ENCODE data around the gene TPSG1. TPM values are rescaled to one million over a fixed set of nuclear protein-coding genes. Genes with fewer than 3 reads are reported as not detected.

The TPSG1 gene
- total RNA-seq, 6 experiments from 2014 or later = 0.20 to 0.43 (median 0.43) TPM; not detected in 3

DNA sequence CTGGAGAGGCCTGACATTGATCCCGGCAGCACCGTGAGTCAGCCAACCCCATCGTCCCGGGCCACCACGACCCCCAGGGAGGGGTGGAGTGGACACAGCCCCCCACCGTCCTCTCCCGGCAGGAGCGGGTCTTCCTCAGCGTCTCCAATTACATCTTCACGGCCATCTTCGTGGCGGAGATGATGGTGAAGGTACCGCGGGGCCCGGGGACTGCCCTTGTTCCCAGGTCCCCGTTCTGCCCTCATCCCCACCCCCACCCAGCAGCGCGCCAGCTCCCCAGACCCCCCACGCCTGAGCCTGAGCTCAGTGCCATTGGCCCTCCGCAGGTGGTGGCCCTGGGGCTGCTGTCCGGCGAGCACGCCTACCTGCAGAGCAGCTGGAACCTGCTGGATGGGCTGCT lies 14.6 kb downstream of the TPSG1 start:
- Histone ChIP-seq H3K4me1 (no peaks in the 10 kb centered on the region), H3K27me3 (no peaks in the 10 kb centered on the region), H3K27ac (no peak overlapping the region), H3K36me3 (peaks cover 0 to 10% (median 0%) of the 10 kb centered on the region in 4 donors), H3K9me3 (no peaks in the 10 kb centered on the region), H3K4me3 (no peak overlapping the region)
- DNase-seq (no peak), ATAC-seq (no peak)
- no peak for TF ChIP-seq POLR2A (IDR thresholded peaks at IDR 0.05)
- TF ChIP-seq, protein P1, sequence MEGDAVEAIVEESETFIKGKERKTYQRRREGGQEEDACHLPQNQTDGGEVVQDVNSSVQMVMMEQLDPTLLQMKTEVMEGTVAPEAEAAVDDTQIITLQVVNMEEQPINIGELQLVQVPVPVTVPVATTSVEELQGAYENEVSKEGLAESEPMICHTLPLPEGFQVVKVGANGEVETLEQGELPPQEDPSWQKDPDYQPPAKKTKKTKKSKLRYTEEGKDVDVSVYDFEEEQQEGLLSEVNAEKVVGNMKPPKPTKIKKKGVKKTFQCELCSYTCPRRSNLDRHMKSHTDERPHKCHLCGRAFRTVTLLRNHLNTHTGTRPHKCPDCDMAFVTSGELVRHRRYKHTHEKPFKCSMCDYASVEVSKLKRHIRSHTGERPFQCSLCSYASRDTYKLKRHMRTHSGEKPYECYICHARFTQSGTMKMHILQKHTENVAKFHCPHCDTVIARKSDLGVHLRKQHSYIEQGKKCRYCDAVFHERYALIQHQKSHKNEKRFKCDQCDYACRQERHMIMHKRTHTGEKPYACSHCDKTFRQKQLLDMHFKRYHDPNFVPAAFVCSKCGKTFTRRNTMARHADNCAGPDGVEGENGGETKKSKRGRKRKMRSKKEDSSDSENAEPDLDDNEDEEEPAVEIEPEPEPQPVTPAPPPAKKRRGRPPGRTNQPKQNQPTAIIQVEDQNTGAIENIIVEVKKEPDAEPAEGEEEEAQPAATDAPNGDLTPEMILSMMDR (IDR thresholded peaks at IDR 0.05) = no peak
- 92% methylated on average over 10 of the region's 23 CpGs for WGBS (ENCODE audit: insufficient coverage, low coverage, low lambda C conversion rate, missing lambda C conversion rate)
- intact Hi-C loops (cut with DNase I) = no loop called here

DNA sequence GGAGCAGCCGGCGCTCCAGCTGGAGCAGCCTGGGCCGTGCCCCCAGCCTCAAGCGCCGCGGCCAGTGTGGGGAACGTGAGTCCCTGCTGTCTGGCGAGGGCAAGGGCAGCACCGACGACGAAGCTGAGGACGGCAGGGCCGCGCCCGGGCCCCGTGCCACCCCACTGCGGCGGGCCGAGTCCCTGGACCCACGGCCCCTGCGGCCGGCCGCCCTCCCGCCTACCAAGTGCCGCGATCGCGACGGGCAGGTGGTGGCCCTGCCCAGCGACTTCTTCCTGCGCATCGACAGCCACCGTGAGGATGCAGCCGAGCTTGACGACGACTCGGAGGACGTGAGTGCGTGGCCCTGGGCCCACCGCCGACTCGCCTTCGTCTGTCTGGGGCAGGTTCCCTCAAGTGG lies 16.0 kb downstream of the TPSG1 start:
- DNase-seq = no peak

DNA sequence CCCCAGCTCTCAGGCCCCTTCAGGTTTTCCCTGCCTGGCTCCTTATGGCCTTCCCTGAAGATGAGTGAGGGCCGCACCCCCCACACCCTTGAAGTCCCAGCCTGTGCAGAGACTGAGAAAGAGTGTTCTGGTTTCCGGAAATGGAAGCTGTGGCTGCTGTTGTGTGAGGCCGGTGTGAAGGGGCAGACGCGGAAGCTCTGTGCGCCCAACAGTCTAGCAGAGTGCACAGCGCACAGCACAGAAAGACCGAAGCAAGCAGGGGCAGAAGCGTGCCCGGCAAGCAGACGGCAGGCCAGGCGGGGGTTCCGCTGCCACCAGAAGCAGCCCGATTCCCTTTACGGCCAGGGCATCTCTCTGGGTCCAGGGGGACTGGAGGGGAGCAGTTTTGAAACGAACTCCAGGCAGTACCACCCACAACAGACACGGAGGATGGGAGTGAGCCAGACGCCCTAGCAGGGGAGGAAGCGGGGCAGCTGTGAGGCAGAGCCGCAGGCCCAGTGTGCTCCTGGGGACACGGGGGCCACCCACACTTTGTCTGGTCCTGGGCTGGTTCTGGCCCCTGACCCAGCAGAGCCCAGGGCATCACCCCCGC lies 16.7 kb downstream of the TPSG1 start:
- WGBS (ENCODE audit: insufficient coverage, low coverage, low lambda C conversion rate, missing lambda C conversion rate) = 61% methylated on average over 5 of the region's 22 CpGs
- no peak for DNase-seq
- intact Hi-C loops (cut with DNase I) = no loop called here
- H3K36me3 ChIP-seq = peaks cover 0 to 14% (median 0%) of the 10 kb centered on the region in 4 donors
- no peaks in the 10 kb centered on the region for H3K4me1 ChIP-seq
- no peak for ATAC-seq
- H3K9me3 ChIP-seq = no peaks in the 10 kb centered on the region
- H3K27ac ChIP-seq = no peak overlapping the region
- no peak overlapping the region for H3K4me3 ChIP-seq
- TF ChIP-seq, protein P1 (IDR thresholded peaks at IDR 0.05) = no peak
- TF ChIP-seq POLR2A (IDR thresholded peaks at IDR 0.05) = no peak
- no peaks in the 10 kb centered on the region for H3K27me3 ChIP-seq

More for the DNA sequence above, 16.0 kb downstream of the TPSG1 start:
- H3K27ac ChIP-seq = no peak overlapping the region
- no peak for ATAC-seq
- H3K9me3 ChIP-seq = no peaks in the 10 kb centered on the region
- H3K36me3 ChIP-seq = peaks cover 0 to 14% (median 0%) of the 10 kb centered on the region in 4 donors
- no peak overlapping the region for H3K4me3 ChIP-seq
- WGBS (ENCODE audit: insufficient coverage, low coverage, low lambda C conversion rate, missing lambda C conversion rate) = 91% methylated on average over 7 of the region's 43 CpGs
- intact Hi-C loops (cut with DNase I) = no loop called here
- H3K27me3 ChIP-seq = no peaks in the 10 kb centered on the region
- TF ChIP-seq, protein P1 (IDR thresholded peaks at IDR 0.05) = no peak
- no peak for TF ChIP-seq POLR2A (IDR thresholded peaks at IDR 0.05)
- no peaks in the 10 kb centered on the region for H3K4me1 ChIP-seq

DNA sequence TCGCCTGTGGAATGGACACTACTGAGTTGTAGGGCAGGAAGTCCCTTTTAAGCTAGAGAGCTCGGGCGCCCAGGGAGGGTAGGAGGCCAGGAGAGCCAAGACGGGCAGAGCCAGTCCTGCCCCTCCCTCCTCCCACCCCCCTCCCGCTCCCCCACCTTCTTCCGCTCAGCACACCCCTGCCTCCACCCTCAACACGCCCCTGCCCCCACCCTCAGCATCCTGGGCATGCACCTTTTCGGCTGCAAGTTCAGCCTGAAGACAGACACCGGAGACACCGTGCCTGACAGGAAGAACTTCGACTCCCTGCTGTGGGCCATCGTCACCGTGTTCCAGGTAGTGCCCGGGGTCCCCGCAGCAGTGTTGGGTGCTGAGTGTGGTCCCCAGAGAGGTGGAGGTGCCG lies 18.3 kb downstream of the TPSG1 start:
- no peak for DNase-seq
- Histone ChIP-seq H3K9me3 (no peaks in the 10 kb centered on the region), H3K4me1 (no peaks in the 10 kb centered on the region), H3K27ac (no peak overlapping the region), H3K4me3 (no peak overlapping the region), H3K27me3 (no peaks in the 10 kb centered on the region), H3K36me3 (peaks cover 0 to 11% (median 0%) of the 10 kb centered on the region in 4 donors)
- intact Hi-C loops (cut with DNase I) = no loop called here
- no peak for ATAC-seq
- 72% methylated on average over 9 of the region's 16 CpGs for WGBS (ENCODE audit: insufficient coverage, low coverage, low lambda C conversion rate, missing lambda C conversion rate)
- no peak for TF ChIP-seq POLR2A (IDR thresholded peaks at IDR 0.05)
- TF ChIP-seq, protein P1 (IDR thresholded peaks at IDR 0.05) = no peak
